ENCODE measurements around the gene KPNA3. TPM values are rescaled to one million over a fixed set of nuclear protein-coding genes. Genes with fewer than 3 reads are reported as not detected.

KPNA3 gene
- total RNA-seq, 1 donor from 2014 or later, result 46.6 TPM

- H3K4me1 Mint-ChIP-seq (ENCODE audit: low read depth, unreplicated experiment), result peaks cover 10% of the 10 kb centered on the region
- H3K9me3 Mint-ChIP-seq (ENCODE audit: unreplicated experiment), result peaks cover 2% of the 10 kb centered on the region
- no peaks in the 10 kb centered on the region for H3K36me3 Mint-ChIP-seq (ENCODE audit: unreplicated experiment)
- no peak overlapping the region for H3K27ac Mint-ChIP-seq (ENCODE audit: unreplicated experiment)
- no peak for TF ChIP-seq CTCF (IDR thresholded peaks at IDR 0.05; ENCODE audit: partially characterized antibody, unreplicated experiment)
- H3K27me3 Mint-ChIP-seq (ENCODE audit: unreplicated experiment), result no peaks in the 10 kb centered on the region
- no peak for DNase-seq
- no peak overlapping the region for H3K4me3 Mint-ChIP-seq (ENCODE audit: unreplicated experiment)
These were observed 46.4 kb downstream of the KPNA3 start for GRCh38 chr13:49746111-49746510.

- Mint-ChIP-seq H3K36me3 (ENCODE audit: unreplicated experiment) (no peaks in the 10 kb centered on the region), H3K4me1 (ENCODE audit: low read depth, unreplicated experiment) (peaks cover 9% of the 10 kb centered on the region), H3K4me3 (ENCODE audit: unreplicated experiment) (no peak overlapping the region), H3K27ac (ENCODE audit: unreplicated experiment) (no peak overlapping the region), H3K27me3 (ENCODE audit: unreplicated experiment) (no peaks in the 10 kb centered on the region), H3K9me3 (ENCODE audit: unreplicated experiment) (peaks cover 4% of the 10 kb centered on the region)
- DNase-seq, result no peak
- no peak for TF ChIP-seq CTCF (IDR thresholded peaks at IDR 0.05; ENCODE audit: partially characterized antibody, unreplicated experiment)
These were observed 51.6 kb downstream of the KPNA3 start for GRCh38 chr13:49740870-49741269.

GRCh38 chr13:49739498-49740187 is 52.8 kb downstream of the KPNA3 start:
- Mint-ChIP-seq H3K27me3 (ENCODE audit: unreplicated experiment) (no peaks in the 10 kb centered on the region), H3K4me1 (ENCODE audit: low read depth, unreplicated experiment) (peaks cover 9% of the 10 kb centered on the region), H3K27ac (ENCODE audit: unreplicated experiment) (no peak overlapping the region), H3K4me3 (ENCODE audit: unreplicated experiment) (no peak overlapping the region), H3K9me3 (ENCODE audit: unreplicated experiment) (peaks cover 4% of the 10 kb centered on the region), H3K36me3 (ENCODE audit: unreplicated experiment) (no peaks in the 10 kb centered on the region)
- no peak for DNase-seq
- no peak for TF ChIP-seq CTCF (IDR thresholded peaks at IDR 0.05; ENCODE audit: partially characterized antibody, unreplicated experiment)

- Mint-ChIP-seq H3K4me3 (ENCODE audit: unreplicated experiment) (no peak overlapping the region), H3K9me3 (ENCODE audit: unreplicated experiment) (no peaks in the 10 kb centered on the region), H3K27ac (ENCODE audit: unreplicated experiment) (no peak overlapping the region), H3K36me3 (ENCODE audit: unreplicated experiment) (peaks cover 4% of the 10 kb centered on the region), H3K27me3 (ENCODE audit: unreplicated experiment) (no peaks in the 10 kb centered on the region), H3K4me1 (ENCODE audit: low read depth, unreplicated experiment) (no peaks in the 10 kb centered on the region)
- no peak for DNase-seq
- no peak for TF ChIP-seq CTCF (IDR thresholded peaks at IDR 0.05; ENCODE audit: partially characterized antibody, unreplicated experiment)
These were observed 59.1 kb downstream of the KPNA3 start for GRCh38 chr13:49733181-49733951.

GRCh38 chr13:49731766-49732165 is 60.7 kb downstream of the KPNA3 start:
- Mint-ChIP-seq H3K27me3 (ENCODE audit: unreplicated experiment) (no peaks in the 10 kb centered on the region), H3K27ac (ENCODE audit: unreplicated experiment) (no peak overlapping the region), H3K9me3 (ENCODE audit: unreplicated experiment) (no peaks in the 10 kb centered on the region), H3K4me1 (ENCODE audit: low read depth, unreplicated experiment) (no peaks in the 10 kb centered on the region), H3K36me3 (ENCODE audit: unreplicated experiment) (peaks cover 4% of the 10 kb centered on the region), H3K4me3 (ENCODE audit: unreplicated experiment) (no peak overlapping the region)
- DNase-seq, result no peak
- TF ChIP-seq CTCF (IDR thresholded peaks at IDR 0.05; ENCODE audit: partially characterized antibody, unreplicated experiment), result no peak

Measured in glutamatergic neuron (in vitro differentiated cells).